Testis (tissue), 2 donors: ENCODE data around the gene CAMK2B.

Source experiments
- POLR2A ChIP-seq: fragments of 450-650 bp; IDR thresholded peaks from one replicate; pipeline ENCODE4 v1.6.1; 2017; ENCODE audit warnings: antibody characterized with exemption, mild to moderate bottlenecking, moderate library complexity
- TF ChIP-seq, protein P1 (sequence below), 3 experiments: fragments of 450-650 bp in 2 of 3; fragments of 200-600 bp in 1 of 3; sonication (generic) in 1 of 3; IDR thresholded peaks; one replicate each; pipeline ENCODE4 v1.5.1; 2016 to 2019; ENCODE audit warnings: antibody characterized with exemption in 3 of 3, mild to moderate bottlenecking in 2 of 3, moderate library complexity in 1 of 3

DNA sequence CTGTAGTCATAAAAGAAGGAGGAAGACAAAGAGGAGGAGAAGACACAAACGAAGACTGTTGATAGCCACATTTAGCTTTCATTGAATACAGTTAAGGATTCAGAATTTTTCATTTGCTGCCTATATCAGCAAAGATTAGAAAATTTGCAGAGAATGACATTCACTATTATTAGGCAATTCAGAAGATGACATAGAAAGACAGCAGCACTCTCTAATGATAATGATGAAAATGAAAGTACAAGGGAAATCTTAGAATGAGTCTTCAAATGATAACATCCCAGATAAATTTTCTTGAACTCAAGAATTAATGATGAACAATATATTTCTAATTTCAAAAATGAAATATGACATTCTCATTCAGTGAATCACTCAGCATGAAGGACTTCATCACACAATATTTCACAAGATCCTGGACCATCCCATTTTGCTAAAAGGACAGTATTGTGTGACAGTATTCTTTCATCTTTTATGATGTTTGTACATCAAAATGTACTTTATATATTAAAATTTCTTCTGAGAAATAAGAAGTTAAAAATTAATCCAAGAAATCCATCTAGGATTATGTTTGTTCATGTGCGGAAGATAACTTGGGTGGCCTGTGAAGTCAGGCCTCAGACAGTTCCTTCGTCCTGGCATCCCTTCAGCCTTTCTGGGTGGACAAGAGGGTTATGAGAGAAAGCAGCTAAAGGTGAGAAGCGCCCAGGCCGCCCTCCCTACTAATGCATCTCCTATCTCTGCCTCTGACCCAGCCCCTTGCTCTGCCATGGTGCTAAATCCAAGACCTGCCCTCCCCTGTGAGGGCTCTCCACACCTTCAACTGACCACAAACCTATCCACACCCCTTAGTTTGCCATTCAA lies 47.4 kb upstream of the CAMK2B start:
- TF ChIP-seq, protein P1, sequence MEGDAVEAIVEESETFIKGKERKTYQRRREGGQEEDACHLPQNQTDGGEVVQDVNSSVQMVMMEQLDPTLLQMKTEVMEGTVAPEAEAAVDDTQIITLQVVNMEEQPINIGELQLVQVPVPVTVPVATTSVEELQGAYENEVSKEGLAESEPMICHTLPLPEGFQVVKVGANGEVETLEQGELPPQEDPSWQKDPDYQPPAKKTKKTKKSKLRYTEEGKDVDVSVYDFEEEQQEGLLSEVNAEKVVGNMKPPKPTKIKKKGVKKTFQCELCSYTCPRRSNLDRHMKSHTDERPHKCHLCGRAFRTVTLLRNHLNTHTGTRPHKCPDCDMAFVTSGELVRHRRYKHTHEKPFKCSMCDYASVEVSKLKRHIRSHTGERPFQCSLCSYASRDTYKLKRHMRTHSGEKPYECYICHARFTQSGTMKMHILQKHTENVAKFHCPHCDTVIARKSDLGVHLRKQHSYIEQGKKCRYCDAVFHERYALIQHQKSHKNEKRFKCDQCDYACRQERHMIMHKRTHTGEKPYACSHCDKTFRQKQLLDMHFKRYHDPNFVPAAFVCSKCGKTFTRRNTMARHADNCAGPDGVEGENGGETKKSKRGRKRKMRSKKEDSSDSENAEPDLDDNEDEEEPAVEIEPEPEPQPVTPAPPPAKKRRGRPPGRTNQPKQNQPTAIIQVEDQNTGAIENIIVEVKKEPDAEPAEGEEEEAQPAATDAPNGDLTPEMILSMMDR (IDR thresholded peaks at IDR 0.05), result no peak
- TF ChIP-seq POLR2A, result no peak
